Stimulated activated CD8-positive, alpha-beta memory T cell treated with anti-CD3 and anti-CD28 coated beads, Interleukin-15, amount 100 ng/mL, for 24 hours (primary cell): Measurements from ENCODE around the gene TEX11.

Experiments
- DNase-seq: peaks from one replicate; pipeline ENCODE4 v3.0.0-alpha.2; 2020; ENCODE audit warnings: low read depth

The TEX11 gene

GRCh38 chrX:70494441-70494840, 414.1 kb downstream of the TEX11 start:
- DNase-seq: no peak

- DNase-seq: no peak
These were observed 419.7 kb downstream of the TEX11 start for GRCh38 chrX:70488856-70489255.

- no peak for DNase-seq
These were observed 423.0 kb downstream of the TEX11 start for GRCh38 chrX:70485466-70485865.

GRCh38 chrX:70482300-70482699, 426.2 kb downstream of the TEX11 start:
- no peak for DNase-seq

- no peak for DNase-seq
These were observed 426.8 kb downstream of the TEX11 start for GRCh38 chrX:70481471-70482270.

GRCh38 chrX:70480660-70481018, 427.9 kb downstream of the TEX11 start:
- no peak for DNase-seq

- no peak for DNase-seq
These were observed 428.4 kb downstream of the TEX11 start for GRCh38 chrX:70479922-70480659.

GRCh38 chrX:70479247-70479921, 429.1 kb downstream of the TEX11 start:
- no peak for DNase-seq
